ENCODE results near the gene ARSI.

DNA sequence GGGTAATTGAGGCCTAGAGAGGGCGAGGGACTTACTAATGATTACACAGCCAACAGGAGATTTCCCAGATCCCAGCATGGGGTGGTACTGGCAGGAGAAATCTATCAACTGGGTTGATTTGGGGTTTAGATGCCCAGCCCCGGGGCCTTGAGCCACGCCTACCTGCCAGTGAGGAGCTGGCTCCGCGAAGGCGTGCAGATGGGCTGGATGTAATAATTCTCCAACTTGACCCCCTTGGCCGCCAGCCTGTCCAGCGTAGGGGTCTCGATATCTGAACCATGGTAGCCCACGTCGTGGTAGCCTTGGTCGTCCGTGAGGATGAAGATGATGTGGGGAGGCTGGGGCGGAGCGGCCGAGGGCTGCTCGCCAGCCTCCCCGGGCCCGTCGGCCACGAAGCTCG, 804 bp downstream of the ARSI start:
- TF ChIP-seq NFE2L2 (IDR thresholded peaks at IDR 0.05; ENCODE audit: low read depth, low read length) (no peak), RFX5 (IDR thresholded peaks at IDR 0.05; ENCODE audit: low read depth, low read length) (no peak), MXI1 (IDR thresholded peaks at IDR 0.05; ENCODE audit: borderline replicate concordance, low read depth, low read length) (no peak), POLR2A (IDR thresholded peaks at IDR 0.05; ENCODE audit: low read depth, low read length) (no peak), FOS (IDR thresholded peaks at IDR 0.05; ENCODE audit: low read depth, low read length) (no peak), SMC3 (IDR thresholded peaks at IDR 0.05; ENCODE audit: low read depth, low read length) (no peak), MAFK (IDR thresholded peaks at IDR 0.05; ENCODE audit: low read depth, low read length) (no peak)
- TF ChIP-seq, protein P1, sequence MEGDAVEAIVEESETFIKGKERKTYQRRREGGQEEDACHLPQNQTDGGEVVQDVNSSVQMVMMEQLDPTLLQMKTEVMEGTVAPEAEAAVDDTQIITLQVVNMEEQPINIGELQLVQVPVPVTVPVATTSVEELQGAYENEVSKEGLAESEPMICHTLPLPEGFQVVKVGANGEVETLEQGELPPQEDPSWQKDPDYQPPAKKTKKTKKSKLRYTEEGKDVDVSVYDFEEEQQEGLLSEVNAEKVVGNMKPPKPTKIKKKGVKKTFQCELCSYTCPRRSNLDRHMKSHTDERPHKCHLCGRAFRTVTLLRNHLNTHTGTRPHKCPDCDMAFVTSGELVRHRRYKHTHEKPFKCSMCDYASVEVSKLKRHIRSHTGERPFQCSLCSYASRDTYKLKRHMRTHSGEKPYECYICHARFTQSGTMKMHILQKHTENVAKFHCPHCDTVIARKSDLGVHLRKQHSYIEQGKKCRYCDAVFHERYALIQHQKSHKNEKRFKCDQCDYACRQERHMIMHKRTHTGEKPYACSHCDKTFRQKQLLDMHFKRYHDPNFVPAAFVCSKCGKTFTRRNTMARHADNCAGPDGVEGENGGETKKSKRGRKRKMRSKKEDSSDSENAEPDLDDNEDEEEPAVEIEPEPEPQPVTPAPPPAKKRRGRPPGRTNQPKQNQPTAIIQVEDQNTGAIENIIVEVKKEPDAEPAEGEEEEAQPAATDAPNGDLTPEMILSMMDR (conservative IDR thresholded peaks at IDR 0.05; ENCODE audit: low read depth, low read length) = no peak
